ENCODE results near the gene C2CD5. TPM values are rescaled to one million over a fixed set of nuclear protein-coding genes. Genes with fewer than 3 reads are reported as not detected.

The C2CD5 gene
- total RNA-seq, 4 donors from 2014 or later = 15.2 to 33.2 (median 22.7) TPM

DNA sequence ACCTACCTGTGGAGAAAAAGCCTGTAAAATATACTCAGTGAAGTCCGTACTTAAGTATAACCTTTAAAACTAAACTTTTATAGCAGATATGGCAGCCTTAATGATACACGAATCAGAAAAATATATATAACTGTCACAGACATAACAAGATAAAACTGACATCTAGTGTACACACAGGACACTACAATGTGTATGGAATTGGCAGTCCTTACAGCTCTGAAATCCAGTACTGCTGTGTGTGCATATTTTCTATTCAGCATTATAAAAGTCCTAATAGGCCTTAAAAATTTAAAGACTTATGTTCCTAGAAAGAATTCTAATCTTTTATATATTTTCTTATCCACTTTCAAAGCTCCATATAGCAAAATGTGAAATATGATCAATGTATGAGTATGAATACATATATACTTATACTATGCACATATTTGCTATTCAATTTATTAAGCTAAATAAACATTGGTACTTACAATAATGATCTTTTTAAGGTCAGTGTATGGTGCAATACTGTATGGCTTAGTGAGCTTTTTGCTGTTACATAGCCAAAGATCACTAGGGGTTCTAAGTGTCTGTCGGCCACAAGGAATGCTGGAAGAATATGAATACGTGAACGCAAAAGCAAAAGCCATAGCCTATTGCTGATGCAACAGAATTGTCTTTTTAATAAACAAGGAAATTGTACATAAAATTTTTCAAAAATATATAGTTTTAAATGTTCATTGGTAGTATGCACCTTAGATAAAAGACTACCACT is 69.2 kb downstream of the C2CD5 start:
- TF ChIP-seq, protein P1, sequence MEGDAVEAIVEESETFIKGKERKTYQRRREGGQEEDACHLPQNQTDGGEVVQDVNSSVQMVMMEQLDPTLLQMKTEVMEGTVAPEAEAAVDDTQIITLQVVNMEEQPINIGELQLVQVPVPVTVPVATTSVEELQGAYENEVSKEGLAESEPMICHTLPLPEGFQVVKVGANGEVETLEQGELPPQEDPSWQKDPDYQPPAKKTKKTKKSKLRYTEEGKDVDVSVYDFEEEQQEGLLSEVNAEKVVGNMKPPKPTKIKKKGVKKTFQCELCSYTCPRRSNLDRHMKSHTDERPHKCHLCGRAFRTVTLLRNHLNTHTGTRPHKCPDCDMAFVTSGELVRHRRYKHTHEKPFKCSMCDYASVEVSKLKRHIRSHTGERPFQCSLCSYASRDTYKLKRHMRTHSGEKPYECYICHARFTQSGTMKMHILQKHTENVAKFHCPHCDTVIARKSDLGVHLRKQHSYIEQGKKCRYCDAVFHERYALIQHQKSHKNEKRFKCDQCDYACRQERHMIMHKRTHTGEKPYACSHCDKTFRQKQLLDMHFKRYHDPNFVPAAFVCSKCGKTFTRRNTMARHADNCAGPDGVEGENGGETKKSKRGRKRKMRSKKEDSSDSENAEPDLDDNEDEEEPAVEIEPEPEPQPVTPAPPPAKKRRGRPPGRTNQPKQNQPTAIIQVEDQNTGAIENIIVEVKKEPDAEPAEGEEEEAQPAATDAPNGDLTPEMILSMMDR (IDR thresholded peaks at IDR 0.05) = no peak
- TF ChIP-seq EP300 (IDR thresholded peaks at IDR 0.05) = no peak
- no peak for TF ChIP-seq POLR2AphosphoS5 (IDR thresholded peaks at IDR 0.05)
- TF ChIP-seq POLR2A (IDR thresholded peaks at IDR 0.05; ENCODE audit: low read depth) = no peak
- peaks cover 0 to 49% (median 27%) of the 10 kb centered on the region in 4 donors for H3K36me3 ChIP-seq
- no peak for DNase-seq (ENCODE audit: extremely low spot score)

DNA sequence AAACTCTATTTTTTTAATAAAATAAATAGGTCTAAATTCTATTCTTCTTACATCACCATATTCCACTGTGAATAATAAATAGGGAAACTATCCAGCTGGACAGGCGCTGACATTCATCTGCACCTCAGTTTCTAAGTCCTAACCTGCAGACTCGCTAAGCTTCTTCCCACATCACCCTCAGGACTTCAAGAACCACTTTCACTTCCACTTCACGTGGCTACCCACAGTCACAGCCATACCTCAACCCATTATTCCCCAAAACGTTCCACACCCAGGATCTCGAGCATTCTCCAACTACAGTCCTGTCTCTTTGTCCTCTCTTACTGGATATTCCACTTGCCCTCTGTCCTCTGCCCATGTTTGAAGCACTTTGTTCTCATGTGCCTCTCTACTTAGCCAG is 71.1 kb downstream of the C2CD5 start:
- no peaks in the 10 kb centered on the region for H3K9me3 ChIP-seq
- H3K36me3 ChIP-seq = peaks cover 10 to 61% (median 37%) of the 10 kb centered on the region in 4 donors
- H3K27ac ChIP-seq (replicated peaks in 1 of 4) = no peak overlapping the region
- H3K4me3 ChIP-seq = no peak overlapping the region
- intact Hi-C loops (cut with DNase I) = no loop called here
- no peak for DNase-seq (ENCODE audit: extremely low spot score)
- no peak for TF ChIP-seq POLR2A (IDR thresholded peaks at IDR 0.05; ENCODE audit: low read depth)
- TF ChIP-seq EP300 (IDR thresholded peaks at IDR 0.05) = no peak
- TF ChIP-seq POLR2AphosphoS5 (IDR thresholded peaks at IDR 0.05) = no peak
- TF ChIP-seq, protein P1 (IDR thresholded peaks at IDR 0.05) = no peak
- 82% methylated on average over 5 of the region's 5 CpGs for WGBS
- no peaks in the 10 kb centered on the region for H3K4me1 ChIP-seq
- H3K27me3 ChIP-seq = no peaks in the 10 kb centered on the region

More for the DNA sequence above, 69.2 kb downstream of the C2CD5 start:
- Histone ChIP-seq H3K9me3 (no peaks in the 10 kb centered on the region), H3K4me1 (peaks cover 0 to 3% (median under 1%) of the 10 kb centered on the region in 4 donors), H3K27ac (replicated peaks in 1 of 4) (no peak overlapping the region), H3K27me3 (no peaks in the 10 kb centered on the region), H3K4me3 (no peak overlapping the region)
- WGBS = 91% methylated on average over 5 of the region's 5 CpGs
- intact Hi-C loops (cut with DNase I) = no loop called here

DNA sequence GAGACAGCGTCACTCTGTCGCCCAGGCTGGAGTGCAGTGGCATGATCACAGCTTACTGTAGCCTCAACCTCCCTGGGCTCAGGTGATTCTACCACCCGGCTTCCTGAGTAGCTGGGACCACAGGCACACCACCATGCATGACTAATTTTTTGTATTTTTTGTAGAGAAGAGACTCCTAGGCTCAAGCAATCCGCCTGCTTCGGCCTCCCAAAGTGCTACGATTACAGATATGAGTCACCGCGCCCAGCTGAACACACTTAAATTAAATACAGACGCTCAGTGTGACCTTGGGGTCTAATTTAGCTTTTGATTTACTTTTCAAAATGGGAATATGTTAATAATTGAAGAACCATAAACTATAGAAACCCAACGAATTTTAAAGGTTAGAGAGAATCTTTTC is 77.2 kb downstream of the C2CD5 start:
- Histone ChIP-seq H3K27ac (replicated peaks in 1 of 4) (no peak overlapping the region), H3K36me3 (peaks cover 10 to 52% (median 32%) of the 10 kb centered on the region in 4 donors), H3K4me3 (no peak overlapping the region), H3K9me3 (no peaks in the 10 kb centered on the region), H3K4me1 (no peaks in the 10 kb centered on the region), H3K27me3 (no peaks in the 10 kb centered on the region)
- TF ChIP-seq, protein P1 (IDR thresholded peaks at IDR 0.05) = no peak
- TF ChIP-seq POLR2AphosphoS5 (IDR thresholded peaks at IDR 0.05) (no peak), POLR2A (IDR thresholded peaks at IDR 0.05; ENCODE audit: low read depth) (no peak), EP300 (IDR thresholded peaks at IDR 0.05) (no peak)
- no peak for DNase-seq (ENCODE audit: extremely low spot score)
- intact Hi-C loops (cut with DNase I) = no loop called here
- WGBS = 95% methylated on average over 10 of the region's 10 CpGs

DNA sequence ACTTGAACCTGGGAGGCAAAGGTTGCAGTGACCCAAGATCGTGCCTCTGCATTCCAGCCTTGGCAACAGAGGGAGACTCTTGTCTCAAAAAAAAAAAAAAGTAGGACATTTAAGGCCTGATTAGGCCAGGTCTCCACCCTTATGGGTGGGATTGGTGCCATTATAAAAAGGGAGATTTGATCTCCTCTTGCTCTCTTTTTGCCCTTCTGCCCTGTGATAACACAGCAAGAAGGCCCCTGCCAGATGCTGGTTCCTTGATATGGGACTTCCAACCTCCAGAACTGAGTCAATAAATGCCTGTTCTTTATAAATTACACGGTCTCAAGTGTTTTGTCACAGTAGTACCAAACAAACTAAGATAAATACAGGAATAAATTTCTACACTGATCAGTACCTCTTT is 81.0 kb downstream of the C2CD5 start:
- intact Hi-C loops (cut with DNase I) = no loop called here
- no peak overlapping the region for H3K27ac ChIP-seq (replicated peaks in 1 of 4)
- WGBS = 98% methylated on average over 2 of the region's 2 CpGs
- no peaks in the 10 kb centered on the region for H3K9me3 ChIP-seq
- H3K4me3 ChIP-seq = no peak overlapping the region
- no peaks in the 10 kb centered on the region for H3K27me3 ChIP-seq
- TF ChIP-seq EP300 (IDR thresholded peaks at IDR 0.05) (no peak), POLR2AphosphoS5 (IDR thresholded peaks at IDR 0.05) (no peak), POLR2A (IDR thresholded peaks at IDR 0.05; ENCODE audit: low read depth) (no peak)
- TF ChIP-seq, protein P1 (IDR thresholded peaks at IDR 0.05) = no peak
- H3K36me3 ChIP-seq = peaks cover 0 to 14% (median 9%) of the 10 kb centered on the region in 4 donors
- DNase-seq (ENCODE audit: extremely low spot score) = no peak
- H3K4me1 ChIP-seq = no peaks in the 10 kb centered on the region
